Kidney epithelial cell (primary cell): ENCODE data around the gene ZNF547. TPM values are rescaled to one million over a fixed set of nuclear protein-coding genes. Genes with fewer than 3 reads are reported as not detected.

Experiments
- DNase-seq: peaks from one replicate; pipeline ENCODE4 v3.0.0-alpha.2; 2010; ENCODE audit warnings: low read depth
- H3K27me3 ChIP-seq: 2 replicates; pipeline ENCODE4 v1.6.0; 2011; ENCODE audit warnings: low read length; ENCODE audit not compliant: control insufficient read depth, insufficient read depth
- H3K36me3 ChIP-seq: 2 replicates; pipeline ENCODE4 v1.5.1; 2011; ENCODE audit warnings: low read length; ENCODE audit not compliant: control insufficient read depth, insufficient read depth
- H3K4me3 ChIP-seq: 2 replicates; pipeline ENCODE4 v1.5.1; 2011; ENCODE audit warnings: low read depth, mild to moderate bottlenecking, control low read depth, low read length
- CTCF ChIP-seq: IDR thresholded peaks from 2 replicates; pipeline ENCODE4 v1.5.1; 2011; ENCODE audit warnings: mild to moderate bottlenecking, moderate library complexity, low read length, control low read depth, inconsistent platforms; ENCODE audit not compliant: insufficient read depth, poor library complexity, severe bottlenecking
- total RNA-seq: library from RNA; depleted of rRNA; stranded (reverse); fragments of >200 nt; gene quantifications from 2 replicates; pipeline ENCODE4 v1.2.3, GENCODE V29; 2015

The ZNF547 gene
- total RNA-seq, 1 donor from 2014 or later, result 1.7 TPM

DNA sequence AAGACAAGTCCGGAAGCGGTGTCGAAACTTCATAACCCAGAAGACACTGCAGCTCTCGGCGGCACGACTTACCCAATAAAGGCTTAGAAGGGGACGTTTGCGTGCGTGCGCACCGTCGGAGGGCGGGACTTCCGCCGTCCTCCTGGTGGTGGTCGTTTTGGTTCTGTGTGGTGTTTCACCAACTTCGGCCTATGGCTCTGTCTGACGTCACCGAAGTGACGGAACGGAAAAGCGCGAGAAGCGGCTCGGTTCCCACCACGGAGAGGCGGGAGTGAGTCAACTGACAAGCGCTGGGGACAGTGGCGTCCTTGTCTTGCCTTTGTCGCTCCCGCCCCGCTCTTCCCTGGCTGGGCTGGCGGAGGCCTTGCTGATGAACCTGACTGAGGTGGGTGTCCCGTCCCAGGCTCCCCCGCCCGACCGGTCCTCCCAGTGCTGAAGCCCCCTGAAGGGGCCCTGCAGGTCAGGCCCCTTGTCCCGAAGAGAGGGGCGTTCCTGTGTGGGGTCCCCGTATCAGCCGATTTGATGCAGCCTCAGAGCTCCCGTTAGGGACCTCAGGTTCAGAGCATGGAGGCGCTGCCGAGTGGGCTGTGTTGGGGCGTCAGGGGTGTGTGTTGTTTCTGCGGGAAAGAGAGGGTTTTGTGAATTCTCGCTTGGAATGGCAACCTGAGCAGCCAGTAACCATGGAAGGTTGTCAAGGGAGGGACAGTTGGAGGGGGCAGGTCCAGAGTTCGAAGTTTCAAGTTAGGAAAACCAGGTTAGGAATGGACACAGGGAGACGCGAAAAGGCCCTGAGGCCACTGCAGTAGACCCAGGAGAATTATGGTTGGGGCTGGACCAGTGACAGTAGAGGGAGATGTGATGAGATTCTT is 26.6 kb downstream of the ZNF547 start, which contains the start of gene ZNF548:
ZNF548 (plus strand) TSS at position 125 of the 869 bp plus-strand sequence; CDS start at position 371, 246 bp downstream.
- peak within 1 kb of the TSS; percentile 53 for H3K4me3 ChIP-seq
- DNase-seq, result peak; percentile 98
- no peak for TF ChIP-seq CTCF
- H3K27me3 ChIP-seq, result no peaks in the 10 kb centered on the region
- no peaks in the 10 kb centered on the region for H3K36me3 ChIP-seq

- TF ChIP-seq CTCF, result no peak
- H3K36me3 ChIP-seq, result peaks cover 4% of the 10 kb centered on the region
- DNase-seq, result no peak
- no peaks in the 10 kb centered on the region for H3K27me3 ChIP-seq
- no peak overlapping the region for H3K4me3 ChIP-seq
These were observed 32.4 kb downstream of the ZNF547 start for GRCh38 chr19:57395710-57396109.

GRCh38 chr19:57398868-57399267 is 35.5 kb downstream of the ZNF547 start:
- peaks cover 4% of the 10 kb centered on the region for H3K36me3 ChIP-seq
- DNase-seq, result no peak

GRCh38 chr19:57403737-57404563 is 40.6 kb downstream of the ZNF547 start:
- no peak for DNase-seq
- H3K36me3 ChIP-seq, result no peaks in the 10 kb centered on the region
- H3K27me3 ChIP-seq, result no peaks in the 10 kb centered on the region
- H3K4me3 ChIP-seq, result no peak overlapping the region
- TF ChIP-seq CTCF, result no peak

More at GRCh38 chr19:57398868-57399267, 35.5 kb downstream of the ZNF547 start:
- Histone ChIP-seq H3K4me3 (no peak overlapping the region), H3K27me3 (no peaks in the 10 kb centered on the region)
- no peak for TF ChIP-seq CTCF

DNA sequence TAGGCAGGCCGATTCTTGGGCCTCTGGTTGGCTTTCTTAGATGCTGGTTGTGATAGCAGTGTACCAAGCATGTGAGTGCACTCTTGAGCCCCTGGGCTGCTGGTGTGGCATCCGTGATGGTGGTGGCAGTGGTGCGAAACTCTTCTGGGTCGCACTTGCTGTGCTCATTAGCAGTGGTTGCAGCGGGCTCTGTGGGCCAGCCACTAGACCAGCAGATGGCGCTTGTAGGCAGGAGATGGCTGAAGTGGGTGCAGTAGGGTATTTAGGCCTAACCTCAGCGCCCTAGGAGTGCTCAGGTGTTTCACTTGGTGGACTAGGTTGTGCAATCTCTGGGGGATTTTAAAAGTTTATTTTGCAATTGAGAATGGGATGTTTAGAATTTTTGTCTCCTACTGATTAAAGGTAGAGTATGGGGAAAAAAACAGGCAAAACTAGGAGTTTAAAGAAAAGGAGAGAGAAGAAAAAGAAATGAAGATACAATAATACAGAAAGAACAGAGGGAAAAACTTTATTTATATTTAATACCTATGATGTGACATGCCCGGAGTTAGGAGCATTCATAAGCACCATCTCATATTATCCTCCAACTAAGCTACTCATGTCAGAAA is 43.3 kb downstream of the ZNF547 start:
- TF ChIP-seq CTCF, result peak; percentile 61
- DNase-seq, result no peak
- Histone ChIP-seq H3K4me3 (no peak overlapping the region), H3K36me3 (no peaks in the 10 kb centered on the region), H3K27me3 (no peaks in the 10 kb centered on the region)
